Suprapubic skin (tissue), 4 donors: Measurements from ENCODE around the gene ZRANB1.

Experiments used
- CTCF ChIP-seq, 2 donors: fragments of 200-600 bp in 1 of 2; fragments of 450-650 bp in 1 of 2; sonication (generic) in 1 of 2; IDR thresholded peaks; one replicate each; pipeline ENCODE4 v1.5.1; 2016 to 2019; ENCODE audit warnings: antibody characterized with exemption in 2 of 2, mild to moderate bottlenecking in 1 of 2, moderate library complexity in 1 of 2
- EP300 ChIP-seq: sonication (generic); formaldehyde crosslinking; IDR thresholded peaks from one replicate; pipeline ENCODE4 v1.6.1; 2017; ENCODE audit warnings: antibody characterized with exemption
- POLR2A ChIP-seq, 2 donors: fragments of 450-650 bp; IDR thresholded peaks; one replicate each; pipeline ENCODE4 v1.6.1; 2017; ENCODE audit warnings: antibody characterized with exemption in 2 of 2, mild to moderate bottlenecking in 2 of 2, moderate library complexity in 2 of 2
- POLR2AphosphoS5 ChIP-seq, 3 donors: sonication (generic); formaldehyde crosslinking; IDR thresholded peaks; one replicate each; pipeline ENCODE4 v1.6.1; 2017; ENCODE audit warnings: antibody characterized with exemption in 3 of 3

- TF ChIP-seq CTCF (IDR thresholded peaks at IDR 0.05) (no peak), POLR2AphosphoS5 (IDR thresholded peaks at IDR 0.05) (no peak), POLR2A (IDR thresholded peaks at IDR 0.05) (no peak), EP300 (no peak)
Observed at GRCh38 chr10:124892905-124893304, 49.0 kb upstream of the ZRANB1 start.
